ENCODE results near the gene TTC7B. TPM values are rescaled to one million over a fixed set of nuclear protein-coding genes. Genes with fewer than 3 reads are reported as not detected.

The TTC7B gene
- total and polyA plus RNA-seq, 2 of the 8 experiments (the other 6 are each of a cell fraction or from before 2014, with no cell fraction given): 23.7 to 34.0 TPM

DNA sequence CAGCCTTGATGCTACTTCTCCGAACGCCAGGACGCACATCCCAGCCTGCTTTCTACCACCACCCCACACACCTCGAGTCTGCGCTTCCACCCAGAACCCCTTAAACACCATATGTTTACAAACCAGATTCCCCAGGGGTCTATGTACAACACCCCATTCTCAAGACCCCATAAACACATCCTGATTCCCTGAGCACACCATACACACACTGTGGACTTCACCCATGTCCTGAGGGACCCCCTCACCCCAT is 733 bp downstream of the TTC7B start (continued):
- TF ChIP-seq CBX5 (IDR thresholded peaks at IDR 0.05; ENCODE audit: low read depth, low read length) (no peak), GTF2F1 (IDR thresholded peaks at IDR 0.05; ENCODE audit: borderline replicate concordance, low read depth, low read length) (no peak), TCF12 (IDR thresholded peaks at IDR 0.05; ENCODE audit: low read depth, low read length) (no peak), KDM4A (IDR thresholded peaks at IDR 0.05; ENCODE audit: low read depth, low read length, severe bottlenecking) (no peak), BCL11A (IDR thresholded peaks at IDR 0.05; ENCODE audit: low read depth in 2 of 2, low read length in 2 of 2) (no peak)
- TF ChIP-seq, protein P1, sequence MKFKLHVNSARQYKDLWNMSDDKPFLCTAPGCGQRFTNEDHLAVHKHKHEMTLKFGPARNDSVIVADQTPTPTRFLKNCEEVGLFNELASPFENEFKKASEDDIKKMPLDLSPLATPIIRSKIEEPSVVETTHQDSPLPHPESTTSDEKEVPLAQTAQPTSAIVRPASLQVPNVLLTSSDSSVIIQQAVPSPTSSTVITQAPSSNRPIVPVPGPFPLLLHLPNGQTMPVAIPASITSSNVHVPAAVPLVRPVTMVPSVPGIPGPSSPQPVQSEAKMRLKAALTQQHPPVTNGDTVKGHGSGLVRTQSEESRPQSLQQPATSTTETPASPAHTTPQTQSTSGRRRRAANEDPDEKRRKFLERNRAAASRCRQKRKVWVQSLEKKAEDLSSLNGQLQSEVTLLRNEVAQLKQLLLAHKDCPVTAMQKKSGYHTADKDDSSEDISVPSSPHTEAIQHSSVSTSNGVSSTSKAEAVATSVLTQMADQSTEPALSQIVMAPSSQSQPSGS (IDR thresholded peaks at IDR 0.05; ENCODE audit: low read length): no peak
- TF ChIP-seq, protein P2, sequence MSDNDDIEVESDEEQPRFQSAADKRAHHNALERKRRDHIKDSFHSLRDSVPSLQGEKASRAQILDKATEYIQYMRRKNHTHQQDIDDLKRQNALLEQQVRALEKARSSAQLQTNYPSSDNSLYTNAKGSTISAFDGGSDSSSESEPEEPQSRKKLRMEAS (IDR thresholded peaks at IDR 0.05): no peak
